ENCODE data around the gene SEMA4C.

Gene SEMA4C

GRCh38 chr2:96869822-96870625 is at the start of gene SEMA4C:
TSS of gene SEMA4C (minus strand) at chr2:96870080. CDS start at chr2:96867886, 2,194 bp downstream.
- DNase-seq (ENCODE audit: low read depth in 2 of 2): no peak

- no peak for DNase-seq (ENCODE audit: low read depth in 2 of 2)
These were observed 49.1 kb upstream of the SEMA4C start for GRCh38 chr2:96918754-96919550.

GRCh38 chr2:96918092-96918753 is 48.3 kb upstream of the SEMA4C start:
- no peak for DNase-seq (ENCODE audit: low read depth in 2 of 2)

GRCh38 chr2:96916646-96917543 is 47.0 kb upstream of the SEMA4C start:
- DNase-seq (ENCODE audit: low read depth in 2 of 2): no peak

- no peak for DNase-seq (ENCODE audit: low read depth in 2 of 2)
These were observed 46.3 kb upstream of the SEMA4C start for GRCh38 chr2:96916156-96916630.

GRCh38 chr2:96914332-96914731 is 44.5 kb upstream of the SEMA4C start:
- DNase-seq (ENCODE audit: low read depth in 2 of 2): no peak

GRCh38 chr2:96913398-96914202 is 43.7 kb upstream of the SEMA4C start:
- DNase-seq (ENCODE audit: low read depth in 2 of 2): no peak

GRCh38 chr2:96913117-96913397 is 43.2 kb upstream of the SEMA4C start:
- DNase-seq (ENCODE audit: low read depth in 2 of 2): no peak

- DNase-seq (ENCODE audit: low read depth in 2 of 2): no peak
These were observed 42.7 kb upstream of the SEMA4C start for GRCh38 chr2:96912346-96913116.

- no peak for DNase-seq (ENCODE audit: low read depth in 2 of 2)
These were observed 39.7 kb upstream of the SEMA4C start for GRCh38 chr2:96909611-96910021.

- DNase-seq (ENCODE audit: low read depth in 2 of 2): no peak
These were observed 37.5 kb upstream of the SEMA4C start for GRCh38 chr2:96907115-96908041.

GRCh38 chr2:96906729-96907114 is 36.8 kb upstream of the SEMA4C start:
- DNase-seq (ENCODE audit: low read depth in 2 of 2): no peak

GRCh38 chr2:96903815-96904214 is 33.9 kb upstream of the SEMA4C start:
- DNase-seq (ENCODE audit: low read depth in 2 of 2): no peak

GRCh38 chr2:96903318-96903717 is 33.4 kb upstream of the SEMA4C start:
- no peak for DNase-seq (ENCODE audit: low read depth in 2 of 2)

GRCh38 chr2:96900237-96900636 is 30.4 kb upstream of the SEMA4C start:
- DNase-seq (ENCODE audit: low read depth in 2 of 2): no peak

GRCh38 chr2:96899413-96899741 is 29.5 kb upstream of the SEMA4C start:
- no peak for DNase-seq (ENCODE audit: low read depth in 2 of 2)

GRCh38 chr2:96898641-96899412 is 28.9 kb upstream of the SEMA4C start:
- no peak for DNase-seq (ENCODE audit: low read depth in 2 of 2)

- DNase-seq (ENCODE audit: low read depth in 2 of 2): no peak
These were observed 28.2 kb upstream of the SEMA4C start for GRCh38 chr2:96898135-96898505.

Measured in stimulated activated CD4-positive, alpha-beta T cell treated with anti-CD3 and anti-CD28 coated beads, Interleukin-1b, Interleukin-23, amount 100 ng/mL, for 1 hour (primary cell).